Activated T-helper 1 cell treated with anti-CD3 and anti-CD28 coated beads, Interleukin-12 subunit alpha, Interleukin-12 subunit beta, Interleukin-2, Interleukin-4 antibody, amounts not matched to agents 30 ng/mL and 10 ng/mL and 1 ng/mL, durations not matched to agents 14 hours and 24 hours and 36 hours (primary cell): ENCODE measurements around the gene TRIM66. TPM values are rescaled to one million over a fixed set of nuclear protein-coding genes. Genes with fewer than 3 reads are reported as not detected.

Experiments used
- DNase-seq: peaks from one replicate; pipeline ENCODE4 v3.0.0; 2021; ENCODE audit warnings: low spot score
- H3K27ac Mint-ChIP-seq: one replicate; pipeline ENCODE4 v1.8.0; 2021; ENCODE audit warnings: mild to moderate bottlenecking, mixed read lengths
- H3K27me3 Mint-ChIP-seq: one replicate; pipeline ENCODE4 v1.8.0; 2022; ENCODE audit warnings: mild to moderate bottlenecking, moderate library complexity, mixed read lengths; ENCODE audit not compliant: insufficient read depth
- H3K36me3 Mint-ChIP-seq: one replicate; pipeline ENCODE4 v1.8.0; 2021; ENCODE audit warnings: low read depth, mixed read lengths
- H3K4me1 Mint-ChIP-seq: one replicate; pipeline ENCODE4 v1.8.0; 2021; ENCODE audit warnings: low read depth, mixed read lengths
- H3K4me3 Mint-ChIP-seq: one replicate; pipeline ENCODE4 v1.8.0; 2021; ENCODE audit warnings: mild to moderate bottlenecking, moderate library complexity, mixed read lengths
- H3K9me3 Mint-ChIP-seq: one replicate; pipeline ENCODE4 v1.8.0; 2021; ENCODE audit warnings: mixed read lengths
- intact Hi-C: fragments of 100-400 bp; cut with micrococcal nuclease; formaldehyde crosslinking; loops from one replicate; pipeline ENCODE4 v1.15.1; 2024
- total RNA-seq: library from RNA; stranded (reverse); gene quantifications from 2 replicates; pipeline ENCODE4 v1.2.3, GENCODE V29; 2022

Gene TRIM66
- total RNA-seq, 1 donor from 2014 or later, result 14.2 TPM

GRCh38 chr11:8721609-8722500 is 39.4 kb upstream of the TRIM66 start:
- Mint-ChIP-seq H3K4me1 (peaks cover 7% of the 10 kb centered on the region), H3K27ac (no peak overlapping the region), H3K36me3 (no peaks in the 10 kb centered on the region), H3K4me3 (no peak overlapping the region), H3K9me3 (no peaks in the 10 kb centered on the region), H3K27me3 (peaks cover 5% of the 10 kb centered on the region)
- intact Hi-C loops, result no loop called here
- DNase-seq, result no peak

GRCh38 chr11:8720868-8721608 is 38.6 kb upstream of the TRIM66 start:
- no peak for DNase-seq
- Mint-ChIP-seq H3K36me3 (no peaks in the 10 kb centered on the region), H3K9me3 (no peaks in the 10 kb centered on the region), H3K4me1 (peaks cover 7% of the 10 kb centered on the region), H3K27me3 (peaks cover 5% of the 10 kb centered on the region), H3K27ac (no peak overlapping the region), H3K4me3 (no peak overlapping the region)
- intact Hi-C loops, result no loop called here

GRCh38 chr11:8720352-8720751 is 37.9 kb upstream of the TRIM66 start:
- peaks cover 5% of the 10 kb centered on the region for H3K27me3 Mint-ChIP-seq
- no peak overlapping the region for H3K4me3 Mint-ChIP-seq

GRCh38 chr11:8719721-8720120 is 37.3 kb upstream of the TRIM66 start:
- no peak overlapping the region for H3K4me3 Mint-ChIP-seq
- H3K4me1 Mint-ChIP-seq, result peaks cover 7% of the 10 kb centered on the region
- intact Hi-C loops, result no loop called here
- no peaks in the 10 kb centered on the region for H3K9me3 Mint-ChIP-seq
- H3K27me3 Mint-ChIP-seq, result peaks cover 5% of the 10 kb centered on the region
- no peak overlapping the region for H3K27ac Mint-ChIP-seq
- no peak for DNase-seq
- H3K36me3 Mint-ChIP-seq, result no peaks in the 10 kb centered on the region

More at GRCh38 chr11:8720352-8720751, 37.9 kb upstream of the TRIM66 start:
- Mint-ChIP-seq H3K9me3 (no peaks in the 10 kb centered on the region), H3K36me3 (no peaks in the 10 kb centered on the region), H3K27ac (no peak overlapping the region), H3K4me1 (peaks cover 7% of the 10 kb centered on the region)
- intact Hi-C loops, result no loop called here
- DNase-seq, result no peak

- no peaks in the 10 kb centered on the region for H3K9me3 Mint-ChIP-seq
- H3K36me3 Mint-ChIP-seq, result no peaks in the 10 kb centered on the region
- peaks cover 5% of the 10 kb centered on the region for H3K27me3 Mint-ChIP-seq
- DNase-seq, result no peak
- H3K4me1 Mint-ChIP-seq, result peaks cover 7% of the 10 kb centered on the region
- H3K4me3 Mint-ChIP-seq, result no peak overlapping the region
- intact Hi-C loops, result no loop called here
- H3K27ac Mint-ChIP-seq, result no peak overlapping the region
Measured at GRCh38 chr11:8719211-8719649, 36.8 kb upstream of the TRIM66 start.

GRCh38 chr11:8717876-8718753 is 35.6 kb upstream of the TRIM66 start:
- Mint-ChIP-seq H3K9me3 (no peaks in the 10 kb centered on the region), H3K27me3 (peaks cover 5% of the 10 kb centered on the region), H3K27ac (no peak overlapping the region), H3K4me1 (peaks cover 7% of the 10 kb centered on the region), H3K36me3 (no peaks in the 10 kb centered on the region), H3K4me3 (no peak overlapping the region)
- no peak for DNase-seq
- intact Hi-C loops, result no loop called here

- Mint-ChIP-seq H3K4me3 (no peak overlapping the region), H3K27me3 (peaks cover 5% of the 10 kb centered on the region), H3K36me3 (no peaks in the 10 kb centered on the region), H3K9me3 (no peaks in the 10 kb centered on the region), H3K4me1 (peaks cover 7% of the 10 kb centered on the region), H3K27ac (no peak overlapping the region)
- DNase-seq, result no peak
- intact Hi-C loops, result no loop called here
Measured at GRCh38 chr11:8717544-8717875, 35.0 kb upstream of the TRIM66 start.

- intact Hi-C loops, result no loop called here
- Mint-ChIP-seq H3K9me3 (no peaks in the 10 kb centered on the region), H3K36me3 (no peaks in the 10 kb centered on the region), H3K4me3 (no peak overlapping the region), H3K4me1 (peaks cover 7% of the 10 kb centered on the region), H3K27me3 (peaks cover 3% of the 10 kb centered on the region), H3K27ac (no peak overlapping the region)
- no peak for DNase-seq
Measured at GRCh38 chr11:8715501-8715900, 33.0 kb upstream of the TRIM66 start.

GRCh38 chr11:8714622-8715225 is 32.3 kb upstream of the TRIM66 start:
- no peaks in the 10 kb centered on the region for H3K9me3 Mint-ChIP-seq
- no peak overlapping the region for H3K4me3 Mint-ChIP-seq
- intact Hi-C loops, result no loop called here
- H3K27me3 Mint-ChIP-seq, result peaks cover 2% of the 10 kb centered on the region
- H3K36me3 Mint-ChIP-seq, result no peaks in the 10 kb centered on the region
- no peak for DNase-seq
- peaks cover 7% of the 10 kb centered on the region for H3K4me1 Mint-ChIP-seq
- no peak overlapping the region for H3K27ac Mint-ChIP-seq

GRCh38 chr11:8713760-8714454 is 31.4 kb upstream of the TRIM66 start:
- Mint-ChIP-seq H3K27ac (no peak overlapping the region), H3K4me3 (no peak overlapping the region), H3K4me1 (peaks cover 7% of the 10 kb centered on the region), H3K27me3 (peaks cover 2% of the 10 kb centered on the region), H3K9me3 (no peaks in the 10 kb centered on the region), H3K36me3 (no peaks in the 10 kb centered on the region)
- intact Hi-C loops, result no loop called here
- no peak for DNase-seq

GRCh38 chr11:8712506-8712905 is 30.0 kb upstream of the TRIM66 start:
- no peak overlapping the region for H3K4me3 Mint-ChIP-seq
- peaks cover 4% of the 10 kb centered on the region for H3K4me1 Mint-ChIP-seq
- no peak overlapping the region for H3K27ac Mint-ChIP-seq
- H3K36me3 Mint-ChIP-seq, result no peaks in the 10 kb centered on the region
- no peaks in the 10 kb centered on the region for H3K9me3 Mint-ChIP-seq
- intact Hi-C loops, result no loop called here
- no peaks in the 10 kb centered on the region for H3K27me3 Mint-ChIP-seq
- DNase-seq, result no peak

GRCh38 chr11:8711895-8712442 is 29.5 kb upstream of the TRIM66 start:
- H3K27me3 Mint-ChIP-seq, result no peaks in the 10 kb centered on the region
- intact Hi-C loops, result no loop called here
- no peak for DNase-seq
- H3K36me3 Mint-ChIP-seq, result no peaks in the 10 kb centered on the region
- H3K4me1 Mint-ChIP-seq, result no peaks in the 10 kb centered on the region
- no peaks in the 10 kb centered on the region for H3K9me3 Mint-ChIP-seq
- H3K27ac Mint-ChIP-seq, result no peak overlapping the region
- H3K4me3 Mint-ChIP-seq, result no peak overlapping the region
